HG03439 (cell line): ENCODE measurements around the gene GNA15.
"Not testable (repeated sequence)": the region's sequence is repeated elsewhere in the genome, so short reads cannot be mapped to it uniquely, and the experiment has no call there.

Source experiments
- ATAC-seq: cut with Tn5 transposase; IDR thresholded peaks from one replicate; pipeline ENCODE4 v1.9.1; 2021; ENCODE audit warnings: mild to moderate bottlenecking, moderate library complexity; ENCODE audit not compliant: unreplicated experiment

The GNA15 gene

DNA sequence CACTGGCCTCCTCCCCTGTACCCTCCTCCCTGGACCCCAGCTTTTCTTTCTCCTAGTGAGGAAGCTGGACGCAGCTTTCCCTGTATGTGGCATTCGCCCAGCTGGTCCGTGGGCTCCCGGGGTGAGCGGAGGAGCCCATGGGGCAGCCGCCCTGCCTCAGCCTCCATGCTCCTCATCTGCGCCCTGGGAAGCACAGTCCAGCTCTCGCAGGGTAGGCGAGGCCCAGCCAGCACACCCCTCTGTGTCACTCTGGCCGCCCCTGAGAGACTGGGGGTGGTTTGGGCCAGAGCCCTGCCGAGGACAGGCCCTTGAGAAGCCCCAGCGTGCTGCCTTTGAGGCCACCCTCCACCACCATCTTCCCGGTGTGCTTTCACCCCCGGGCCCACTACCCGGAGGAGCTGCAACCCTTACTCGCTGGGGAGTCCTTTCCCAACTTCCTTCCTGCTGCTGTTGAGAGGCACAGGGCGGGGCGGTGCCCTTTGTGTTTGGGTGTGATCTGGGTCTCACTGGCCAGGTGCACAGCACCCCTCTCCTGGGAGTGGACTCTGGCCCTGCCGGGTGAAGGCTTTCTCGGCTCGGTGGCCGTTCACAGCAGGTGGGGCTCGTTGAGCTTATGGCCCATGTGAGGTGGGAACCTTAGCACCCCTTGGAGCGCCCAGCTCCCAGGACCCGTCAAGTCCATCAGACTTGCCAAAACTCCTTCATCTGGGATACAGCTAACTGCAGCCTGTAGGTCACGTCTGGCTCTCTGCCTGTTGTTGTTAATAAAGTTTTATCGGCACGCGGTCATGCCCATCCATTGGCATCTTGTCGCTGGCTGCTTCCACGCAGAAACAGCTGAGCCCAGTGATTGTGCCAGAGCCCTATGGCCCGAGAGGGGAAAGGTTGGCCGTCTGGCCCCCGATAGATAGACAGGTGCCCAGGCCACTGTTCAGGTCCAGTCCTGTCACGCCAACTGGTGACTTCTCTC is 53.1 kb downstream of the GNA15 start:
- no peak for ATAC-seq

DNA sequence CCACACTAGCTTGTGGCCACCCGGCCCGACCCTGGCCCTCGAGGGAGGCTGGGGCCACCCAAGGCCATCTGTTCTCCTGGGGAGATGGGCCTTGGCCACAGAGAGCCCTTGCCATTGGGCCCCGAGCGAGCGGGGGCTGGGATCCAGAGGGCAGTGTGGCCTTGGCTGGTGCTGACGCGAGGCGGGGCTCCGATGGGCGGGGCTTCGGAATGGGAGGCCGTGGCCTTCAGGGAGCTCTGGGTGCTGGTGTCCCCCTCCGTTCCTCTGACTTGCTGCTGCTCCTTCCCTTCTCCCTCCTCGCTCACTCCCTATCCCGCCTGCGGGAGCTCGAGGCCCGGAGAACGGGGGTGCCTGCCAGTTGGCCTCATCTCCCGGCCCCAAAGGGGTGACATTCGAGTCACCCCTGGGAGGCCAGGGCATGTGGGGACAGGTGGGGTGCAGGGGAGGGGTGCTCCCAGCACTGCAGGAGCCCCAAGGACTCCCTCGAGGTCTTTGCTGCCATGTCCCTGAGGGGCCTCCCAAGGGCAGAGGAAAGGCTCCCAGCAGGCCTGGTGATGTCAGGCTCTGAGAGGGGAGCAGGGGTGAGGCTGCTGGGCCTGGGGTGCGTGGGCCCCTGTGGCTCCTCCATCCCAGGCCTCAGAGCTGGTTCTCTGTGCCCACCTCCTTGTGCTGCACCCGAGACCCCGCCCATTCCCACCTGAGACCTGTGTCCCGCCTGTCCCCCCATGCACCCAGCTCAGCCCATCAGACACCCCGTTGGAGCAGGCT is 54.1 kb downstream of the GNA15 start:
- ATAC-seq, result no peak

DNA sequence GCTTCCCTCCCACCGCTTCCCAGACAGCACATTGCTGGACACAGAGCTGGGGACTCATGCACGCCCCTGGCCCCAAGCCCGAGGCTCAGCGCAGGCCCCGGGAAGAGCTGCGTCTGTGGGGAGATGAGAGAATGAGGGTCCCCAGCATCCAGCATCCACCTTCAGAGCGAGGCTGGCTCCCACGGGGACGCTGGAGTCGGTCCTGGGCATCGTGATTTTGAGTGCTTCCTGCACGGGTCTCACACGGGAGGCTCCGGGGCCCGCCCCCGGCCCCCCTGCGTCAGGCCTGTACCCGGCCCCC is 54.6 kb downstream of the GNA15 start:
- no peak for ATAC-seq

DNA sequence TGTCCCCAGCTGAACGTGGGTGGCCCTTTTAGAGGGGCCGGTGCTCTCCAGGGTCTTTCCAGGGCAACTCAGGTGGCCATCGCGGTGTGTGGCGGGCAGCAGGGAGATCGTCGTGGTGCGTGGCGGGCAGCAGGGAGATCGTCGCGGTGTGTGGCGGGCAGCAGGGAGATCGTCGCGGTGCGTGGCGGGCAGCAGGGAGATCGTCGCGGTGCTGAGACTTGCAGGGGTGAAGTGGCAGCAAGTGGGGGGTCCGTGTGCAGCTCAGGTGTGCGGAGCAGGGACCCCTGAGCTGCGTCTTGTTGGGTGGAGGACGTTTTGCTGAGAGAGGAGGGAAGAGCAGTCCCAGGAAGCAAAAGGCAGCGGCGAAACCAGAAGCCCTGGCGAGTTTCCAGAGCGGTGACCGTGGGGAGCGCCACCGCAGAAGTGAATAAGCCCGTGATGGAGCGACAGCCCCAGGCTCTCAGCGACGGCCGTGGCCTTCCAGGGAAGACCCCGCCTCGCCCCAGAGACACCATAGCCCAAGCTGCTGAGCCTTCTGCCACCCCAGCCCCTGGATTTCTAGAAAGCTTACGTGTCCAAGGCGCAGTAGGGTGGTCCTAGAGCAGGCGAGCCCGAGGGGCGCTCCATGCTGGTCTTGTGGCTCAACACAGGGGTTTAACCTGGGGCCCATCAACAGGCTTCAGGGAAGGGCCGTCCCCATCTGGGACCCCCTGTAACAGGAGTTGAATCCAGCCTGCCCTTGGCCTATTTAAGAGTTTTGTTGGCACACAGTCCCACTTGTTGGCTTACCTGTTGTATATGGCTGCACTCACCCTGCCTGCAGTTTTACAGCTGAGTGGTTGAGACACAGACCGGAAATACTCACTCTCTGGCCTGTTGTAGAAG is 55.3 kb downstream of the GNA15 start:
- ATAC-seq, result no peak

DNA sequence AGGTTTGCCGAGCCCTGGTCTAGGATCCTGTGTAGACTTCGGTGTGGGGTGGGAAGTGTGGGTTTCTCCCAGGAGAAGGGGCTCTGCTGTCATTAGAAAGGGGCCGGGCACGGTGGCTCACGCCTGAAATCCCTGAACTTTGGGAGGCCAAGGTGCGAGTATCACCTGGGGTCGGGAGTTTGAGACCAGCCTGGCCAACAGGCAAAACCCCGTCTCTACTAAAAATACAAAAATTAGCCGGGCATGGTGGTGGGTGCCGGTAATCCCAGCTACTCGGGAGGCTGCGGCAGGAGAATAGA is 55.9 kb downstream of the GNA15 start:
- ATAC-seq, result not testable (repeated sequence)

DNA sequence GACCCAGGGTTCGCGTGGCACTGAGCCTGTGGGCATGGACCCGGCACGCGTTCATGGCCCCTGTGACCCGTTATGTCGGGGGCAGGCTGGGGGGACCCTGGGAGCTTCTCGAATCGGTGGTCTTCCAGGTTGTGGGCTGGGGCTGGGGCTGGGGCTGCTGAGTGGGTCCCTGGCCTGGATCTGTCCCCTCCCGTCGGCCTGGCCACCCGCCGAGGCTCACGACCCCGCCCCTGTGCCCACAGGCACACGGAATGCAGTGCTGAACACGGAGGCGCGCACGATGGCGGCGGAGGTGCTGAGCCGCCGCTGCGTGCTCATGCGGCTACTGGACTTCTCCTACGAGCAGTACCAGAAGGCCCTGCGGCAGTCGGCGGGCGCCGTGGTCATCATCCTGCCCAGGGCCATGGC is 56.4 kb downstream of the GNA15 start:
- no peak for ATAC-seq

DNA sequence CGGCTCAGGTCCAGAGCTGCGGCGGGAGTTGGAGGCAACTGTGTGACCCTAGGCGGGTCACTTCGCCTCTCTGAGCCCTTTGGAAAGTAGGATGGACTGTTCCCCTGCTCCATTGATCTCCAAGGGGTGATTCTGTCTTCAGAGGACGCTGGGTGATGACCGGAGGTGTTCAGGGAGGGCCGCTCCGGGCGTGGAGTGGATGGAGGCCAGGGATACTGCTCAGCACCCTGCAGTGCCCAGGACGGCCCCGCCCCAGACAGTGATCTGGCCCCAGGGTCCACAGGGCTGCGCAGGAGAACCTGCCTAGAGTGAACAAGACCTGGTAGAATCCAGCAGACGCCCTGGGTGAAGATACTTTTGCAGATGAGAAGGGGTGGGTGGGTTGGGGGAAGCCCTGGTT is 56.9 kb downstream of the GNA15 start:
- no peak for ATAC-seq

DNA sequence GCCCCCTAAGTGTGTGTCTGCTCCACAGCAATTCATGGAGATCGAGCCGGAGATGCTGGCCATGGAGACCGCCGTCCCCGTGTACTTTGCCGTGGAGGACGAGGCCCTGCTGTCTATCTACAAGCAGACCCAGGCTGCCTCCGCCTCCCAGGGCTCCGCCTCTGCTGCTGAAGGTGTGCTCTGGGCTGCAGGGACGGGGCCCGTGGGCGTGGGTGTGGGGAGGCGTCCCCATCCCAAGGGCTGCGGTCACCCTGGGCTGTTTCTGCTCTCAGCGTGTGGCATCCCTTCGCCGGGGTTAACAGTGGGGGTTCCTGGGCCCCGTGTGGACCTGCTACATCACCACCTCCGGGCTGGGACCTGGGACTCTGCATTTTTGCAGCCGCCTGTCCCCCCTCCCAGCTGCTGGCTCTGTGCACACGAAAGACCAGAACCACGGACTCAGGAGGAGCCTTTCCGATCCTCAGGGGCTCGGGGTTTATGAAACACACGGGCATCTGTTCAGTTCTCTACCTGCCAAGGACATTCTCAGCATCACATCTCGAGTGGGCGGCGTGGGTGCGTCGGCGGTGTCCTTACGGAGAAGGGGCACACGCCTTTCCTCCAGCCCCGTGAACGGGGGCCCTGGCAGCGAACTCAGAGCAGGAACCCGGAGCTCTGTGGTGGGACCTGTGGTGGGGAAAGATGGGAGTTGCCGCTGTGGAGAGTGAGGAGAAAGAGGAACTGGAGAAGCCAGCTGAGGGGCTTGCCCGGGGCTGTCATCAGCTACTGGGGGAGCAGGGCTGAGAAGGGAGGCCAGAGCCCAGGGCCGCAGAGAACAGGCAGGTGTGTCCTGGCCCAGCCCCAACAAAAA is 57.6 kb downstream of the GNA15 start:
- no peak for ATAC-seq

DNA sequence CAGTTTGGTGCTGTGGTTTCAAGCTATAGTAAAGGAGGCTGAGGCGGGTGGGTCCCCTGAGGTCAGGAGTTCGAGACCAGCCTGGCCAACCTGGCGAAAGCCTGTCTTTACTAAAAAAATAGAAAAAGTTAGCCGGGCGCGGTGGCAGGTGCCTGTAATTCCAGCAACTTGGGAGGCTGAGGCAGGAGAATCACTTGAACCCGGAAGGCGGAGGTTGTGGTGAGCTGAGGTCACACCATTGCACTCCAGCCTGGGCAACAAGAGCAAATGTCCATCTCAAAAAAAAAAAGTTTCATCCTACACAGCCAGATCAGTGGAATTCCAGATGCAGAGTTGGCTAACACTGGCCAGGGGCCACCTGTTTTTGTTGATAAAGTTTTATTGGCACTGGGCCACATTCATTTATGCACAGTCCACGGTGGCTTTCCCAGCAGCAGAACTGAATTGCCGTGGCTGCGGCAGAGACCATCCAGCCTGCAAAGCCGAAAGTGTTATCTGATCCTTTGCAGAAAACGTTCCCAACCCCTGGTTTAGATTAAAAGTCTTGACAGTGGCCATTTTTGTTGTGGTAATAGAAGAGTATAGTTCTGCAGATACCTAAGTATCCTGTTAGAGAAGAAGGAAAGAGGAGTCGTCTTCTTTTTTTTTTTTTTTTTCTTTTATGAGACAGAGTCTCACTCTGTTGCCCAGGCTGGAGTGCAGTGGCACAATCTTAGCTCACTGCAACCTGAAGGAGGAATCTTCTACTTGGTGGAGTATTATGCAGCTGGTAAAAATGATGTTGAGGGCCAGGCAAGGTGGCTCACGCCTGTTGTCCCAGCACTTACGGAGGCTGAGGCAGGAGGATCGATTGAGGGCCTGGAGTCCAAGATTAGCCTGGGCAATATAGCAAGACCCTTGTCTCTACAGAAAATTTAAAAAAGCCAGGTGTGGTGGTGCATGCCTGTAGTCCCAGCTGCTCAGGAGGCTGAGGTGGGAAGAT is 58.6 kb downstream of the GNA15 start:
- no peak for ATAC-seq

DNA sequence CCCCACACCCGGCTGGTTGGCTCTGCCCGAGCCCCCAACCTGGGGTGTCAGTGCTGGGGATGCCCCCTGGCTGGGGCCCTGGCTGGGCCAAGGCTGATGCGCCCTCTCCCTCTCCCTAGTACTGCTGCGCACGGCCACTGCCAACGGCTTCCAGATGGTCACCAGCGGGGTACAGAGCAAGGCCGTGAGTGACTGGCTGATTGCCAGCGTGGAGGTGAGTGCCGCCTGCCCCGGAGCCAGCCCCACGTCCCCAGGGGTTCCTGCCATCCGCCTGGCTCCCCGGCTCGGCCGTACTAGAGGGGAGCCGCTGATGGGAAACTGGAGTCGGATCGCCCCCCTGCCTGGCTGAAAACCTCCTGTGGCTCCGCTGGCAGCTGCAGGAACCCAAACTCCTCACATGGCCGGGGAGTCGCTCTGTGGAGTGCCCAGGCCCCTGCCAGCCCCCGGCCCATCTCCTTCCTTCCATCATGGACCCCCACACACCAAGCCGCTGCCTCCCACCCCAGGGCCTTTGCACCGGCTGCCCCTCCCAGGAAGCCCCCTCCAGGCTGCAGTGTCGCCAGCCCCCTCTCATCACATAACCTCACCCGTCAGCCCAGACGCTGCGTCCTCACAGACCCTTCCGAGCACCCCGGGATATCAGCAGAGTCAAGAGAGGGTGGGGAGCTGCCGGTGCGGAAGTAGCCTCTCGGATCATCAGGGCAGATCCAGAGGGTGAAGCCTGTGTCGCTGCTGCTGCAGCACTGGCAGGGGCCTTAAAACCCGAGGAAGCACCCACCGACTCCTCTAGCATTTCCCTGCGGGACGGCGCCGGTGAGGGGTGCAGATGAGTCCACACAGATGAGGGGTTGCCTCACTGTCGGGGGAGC is 60.5 kb downstream of the GNA15 start:
- ATAC-seq, result no peak

DNA sequence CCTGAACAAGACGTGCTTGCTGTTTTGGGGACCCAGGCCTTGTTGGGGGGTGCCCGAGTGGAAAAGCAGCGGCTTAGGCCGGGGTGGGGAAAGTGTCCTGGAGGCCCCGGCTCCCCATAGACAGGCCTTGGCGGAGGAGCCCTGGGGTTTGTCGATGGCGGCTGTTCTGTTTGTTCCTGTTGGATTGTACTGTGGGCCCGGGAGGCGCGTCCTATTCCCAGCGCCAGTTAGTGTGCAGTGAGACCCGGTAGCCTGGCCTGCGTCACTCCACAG is 61.0 kb downstream of the GNA15 start:
- ATAC-seq, result no peak

DNA sequence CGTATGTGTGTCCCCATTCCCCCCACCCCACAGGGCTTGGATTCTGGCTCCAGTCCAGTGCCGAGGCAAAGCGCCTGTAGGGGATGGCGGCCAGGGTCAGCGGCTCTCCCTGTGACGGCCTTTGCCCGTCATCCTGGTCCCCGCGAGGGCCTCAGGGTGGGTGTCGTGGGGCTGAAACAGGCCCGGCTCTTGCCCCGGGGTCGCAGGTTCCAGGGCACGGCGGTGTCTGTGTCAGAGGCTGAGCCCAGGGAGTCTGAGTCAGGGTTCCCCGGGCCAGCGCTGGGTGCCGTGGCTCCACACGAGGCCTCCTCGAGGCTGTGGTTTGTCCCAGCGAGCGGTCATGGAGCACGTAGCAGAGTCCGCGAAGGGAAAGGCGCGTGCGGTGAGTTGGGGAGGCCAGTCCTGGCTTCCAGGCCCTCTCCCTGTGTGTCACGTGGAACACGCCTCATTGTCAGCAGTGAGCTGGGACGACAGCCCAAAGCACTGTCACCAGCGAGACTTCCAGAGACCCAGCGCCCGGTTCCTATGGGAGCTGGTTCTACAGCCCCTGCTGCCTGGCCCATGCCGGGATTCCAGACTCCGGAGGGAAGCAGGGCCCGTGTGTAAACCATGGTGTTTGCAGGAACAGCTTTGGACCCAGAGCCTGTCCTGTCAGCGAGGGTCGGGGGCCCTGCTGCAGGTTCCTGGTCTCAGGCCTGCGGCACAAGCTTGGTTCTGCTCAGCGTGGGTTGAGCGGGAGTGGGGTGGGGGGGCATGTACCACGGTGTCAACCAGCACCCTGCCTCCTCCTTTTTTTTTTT is 63.3 kb downstream of the GNA15 start:
- no peak for ATAC-seq

DNA sequence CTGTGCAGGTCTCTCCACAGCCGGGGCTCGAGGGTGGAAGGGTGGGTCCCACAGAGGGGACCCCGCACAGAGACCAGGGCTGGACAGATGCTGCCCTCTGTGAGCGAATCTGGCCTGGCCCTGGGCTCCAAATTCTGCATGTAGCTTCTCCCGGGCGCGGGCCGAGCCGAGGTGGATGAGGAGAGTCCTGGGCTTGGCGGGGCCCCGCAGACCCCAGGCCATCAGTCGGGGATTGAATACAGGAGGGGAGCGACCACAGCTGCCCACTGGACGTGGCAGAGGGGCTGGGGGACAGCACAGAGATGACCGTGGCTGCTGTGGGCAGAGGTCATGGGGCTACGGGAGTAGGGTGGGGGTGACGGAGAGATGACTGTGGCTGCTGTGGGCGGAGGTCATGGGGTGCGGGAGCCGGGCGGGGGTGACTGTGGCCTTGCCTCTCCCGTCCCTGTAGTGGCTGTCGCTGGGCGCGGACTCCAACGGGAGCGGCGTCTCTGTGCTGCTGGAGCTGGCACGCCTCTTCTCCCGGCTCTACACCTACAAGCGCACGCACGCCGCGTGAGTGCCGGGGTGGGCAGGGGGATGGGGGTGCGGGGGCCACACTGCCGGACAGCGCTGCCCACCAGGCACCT is 65.4 kb downstream of the GNA15 start:
- ATAC-seq, result no peak

DNA sequence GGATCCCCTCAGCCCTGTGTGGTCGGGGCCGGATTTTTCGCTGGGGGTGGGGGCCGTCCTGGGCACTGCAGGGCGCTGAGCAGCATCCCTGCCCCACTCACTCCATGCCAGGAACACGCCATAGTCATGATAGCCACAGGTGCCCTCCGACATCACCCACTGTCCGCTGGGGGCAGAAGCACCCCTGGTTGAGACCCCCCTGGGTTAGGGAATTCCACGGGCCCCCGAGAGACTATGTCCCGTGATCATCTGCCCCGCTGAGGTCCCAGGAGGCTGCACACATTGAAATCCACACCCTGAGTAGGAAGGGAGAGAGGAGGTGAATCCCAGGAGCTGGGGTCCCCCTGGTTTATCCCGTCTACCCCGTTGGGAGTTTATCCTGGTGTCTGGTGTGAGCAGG is 66.1 kb downstream of the GNA15 start:
- no peak for ATAC-seq

DNA sequence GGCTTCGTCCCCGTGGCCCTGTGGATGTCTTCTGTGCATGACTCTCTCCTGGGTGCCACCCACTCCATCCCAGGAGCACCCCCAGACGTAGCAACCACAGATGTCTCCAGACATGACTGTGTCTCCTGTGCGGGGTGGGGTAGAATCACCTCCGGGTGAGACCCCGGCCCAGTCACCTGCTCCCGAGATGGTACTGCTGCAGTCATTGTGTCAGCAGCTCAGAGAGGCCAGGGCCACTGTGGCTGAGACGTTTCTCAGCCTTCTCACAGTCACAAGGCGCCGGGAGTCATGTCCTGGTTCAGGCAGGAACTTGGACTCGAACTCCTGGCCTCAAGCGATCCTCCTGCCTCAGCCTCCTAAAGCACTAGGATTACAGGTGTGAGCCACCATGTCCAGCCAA is 66.5 kb downstream of the GNA15 start:
- ATAC-seq, result no peak

DNA sequence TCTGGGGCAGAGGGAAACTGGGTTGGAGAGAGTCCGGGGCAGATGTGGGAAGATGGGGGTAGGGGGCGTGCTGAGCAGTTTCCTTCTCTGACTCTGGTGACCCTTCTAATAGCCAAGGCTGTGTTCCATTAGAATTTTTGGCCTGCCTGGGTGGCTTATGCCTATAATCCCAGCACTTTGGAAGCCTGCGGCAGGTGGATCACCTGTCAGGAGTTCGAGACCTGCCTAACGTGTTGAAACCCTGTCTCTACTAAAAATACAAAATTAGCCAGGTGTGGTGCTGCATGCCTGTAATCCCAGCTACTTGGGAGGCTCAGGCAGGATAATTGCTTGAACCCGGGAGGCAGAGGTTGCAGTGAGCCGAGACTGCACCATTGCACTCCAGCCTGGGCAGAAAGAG is 67.1 kb downstream of the GNA15 start:
- ATAC-seq, result not testable (repeated sequence)
